PC-3 (cell line): Measurements from ENCODE around the gene SMARCD1. TPM values are rescaled to one million over a fixed set of nuclear protein-coding genes. Genes with fewer than 3 reads are reported as not detected.

Source experiments
- ATAC-seq: fragments of 200-7000 bp; cut with Tn5 transposase; 2 replicates; pipeline ENCODE4 v1.9.1; 2020; ENCODE audit warnings: mild to moderate bottlenecking, moderate library complexity
- BruUV-seq: library from RNA; stranded (reverse); fragments of 400-500 nt; replicated peaks from 2 replicates; lab custom pipeline; 2021; lab: Mats Ljungman, UMichigan
- CTCF ChIA-PET: fragments of 300-600 bp; sonication (Branson Sonifier 250); formaldehyde crosslinking; loops from one replicate; lab custom pipeline; 2022; ENCODE audit warnings: antibody characterized with exemption; lab: Charles Lee
- POLR2A ChIA-PET: fragments of 300-600 bp; sonication (Branson Sonifier 250); formaldehyde crosslinking; loops from one replicate; lab custom pipeline; 2022; ENCODE audit warnings: antibody characterized with exemption; ENCODE audit not compliant: unreplicated experiment; lab: Charles Lee
- DNase-seq: peaks from one replicate; pipeline ENCODE4 v3.0.0-alpha.2; 2015
- H2AFZ ChIP-seq: fragments of 300-600 bp; sonication (generic); 2 replicates; pipeline ENCODE4 v1.6.0; 2016; ENCODE audit warnings: antibody characterized with exemption, low read length
- H3F3A ChIP-seq: fragments of 300-600 bp; sonication (generic); one replicate; pipeline ENCODE4 v1.6.0; 2017; ENCODE audit warnings: antibody characterized with exemption, low read length, control low read depth, mild to moderate bottlenecking; ENCODE audit not compliant: unreplicated experiment
- H3K27ac ChIP-seq: fragments of 300-600 bp; sonication (generic); 2 replicates; pipeline ENCODE4 v1.5.1; 2016; ENCODE audit warnings: mild to moderate bottlenecking, low read length
- H3K27me3 ChIP-seq: fragments of 300-600 bp; sonication (generic); 2 replicates; pipeline ENCODE4 v1.6.1; 2016; ENCODE audit warnings: low read length, mixed read lengths
- H3K36me3 ChIP-seq: fragments of 300-600 bp; sonication (generic); 2 replicates; pipeline ENCODE4 v1.6.1; 2016; ENCODE audit warnings: low read depth, mixed run types, low read length, mixed read lengths
- H3K4me1 ChIP-seq: fragments of 300-600 bp; sonication (generic); 2 replicates; pipeline ENCODE4 v1.5.1; 2016; ENCODE audit warnings: low read length; ENCODE audit not compliant: insufficient read depth
- H3K4me2 ChIP-seq: fragments of 300-600 bp; sonication (generic); 2 replicates; pipeline ENCODE4 v1.6.0; 2016; ENCODE audit warnings: low read length
- H3K4me3 ChIP-seq: fragments of 300-600 bp; sonication (generic); 2 replicates; pipeline ENCODE4 v1.5.1; 2016; ENCODE audit warnings: mild to moderate bottlenecking, low read length, mixed read lengths
- H3K79me2 ChIP-seq: fragments of 300-600 bp; sonication (generic); 2 replicates; pipeline ENCODE4 v1.6.1; 2017; ENCODE audit warnings: low read length, mixed read lengths
- H3K9ac ChIP-seq: fragments of 300-600 bp; sonication (generic); 2 replicates; pipeline ENCODE4 v1.6.0; 2016; ENCODE audit warnings: mild to moderate bottlenecking, low read length
- H3K9me2 ChIP-seq: fragments of 300-600 bp; sonication (generic); replicated peaks from 2 replicates; pipeline ENCODE4 v1.6.1; 2016; ENCODE audit warnings: mixed run types, low read length, mixed read lengths
- H3K9me3 ChIP-seq: fragments of 300-600 bp; sonication (generic); 2 replicates; pipeline ENCODE4 v1.6.1; 2016; ENCODE audit warnings: low read length, mixed read lengths
- H4K20me1 ChIP-seq: fragments of 300-600 bp; sonication (generic); 2 replicates; pipeline ENCODE4 v1.6.1; 2016; ENCODE audit warnings: low read length, mixed read lengths
- EZH2 ChIP-seq: fragments of 300-600 bp; sonication (generic); IDR thresholded peaks from one replicate; pipeline ENCODE4 v1.6.1; 2017; ENCODE audit warnings: antibody characterized with exemption, mild to moderate bottlenecking, low read length; ENCODE audit not compliant: unreplicated experiment
- EZH2phosphoT487 ChIP-seq: fragments of 300-600 bp; sonication (generic); IDR thresholded peaks from 2 replicates; pipeline ENCODE4 v1.6.1; 2018; ENCODE audit warnings: mild to moderate bottlenecking, antibody characterized with exemption, low read length, borderline replicate concordance
- intact Hi-C: fragments of 100-400 bp; cut with micrococcal nuclease; formaldehyde crosslinking; loops from 2 replicates; pipeline ENCODE4 v1.9.0; 2023
- total RNA-seq: library from RNA; depleted of rRNA; stranded (reverse); fragments of >200 nt; gene quantifications from 2 replicates; pipeline ENCODE4 v1.2.3, GENCODE V29; 2014
- TF ChIP-seq, protein P1 (sequence below): fragments of 300-600 bp; sonication (generic); conservative IDR thresholded peaks from 2 replicates; pipeline ENCODE4 v1.5.1; 2017; ENCODE audit warnings: antibody characterized with exemption, low read depth, mild to moderate bottlenecking, low read length

SMARCD1 gene
- total RNA-seq, 1 experiment from 2014 or later, result 105 TPM

DNA sequence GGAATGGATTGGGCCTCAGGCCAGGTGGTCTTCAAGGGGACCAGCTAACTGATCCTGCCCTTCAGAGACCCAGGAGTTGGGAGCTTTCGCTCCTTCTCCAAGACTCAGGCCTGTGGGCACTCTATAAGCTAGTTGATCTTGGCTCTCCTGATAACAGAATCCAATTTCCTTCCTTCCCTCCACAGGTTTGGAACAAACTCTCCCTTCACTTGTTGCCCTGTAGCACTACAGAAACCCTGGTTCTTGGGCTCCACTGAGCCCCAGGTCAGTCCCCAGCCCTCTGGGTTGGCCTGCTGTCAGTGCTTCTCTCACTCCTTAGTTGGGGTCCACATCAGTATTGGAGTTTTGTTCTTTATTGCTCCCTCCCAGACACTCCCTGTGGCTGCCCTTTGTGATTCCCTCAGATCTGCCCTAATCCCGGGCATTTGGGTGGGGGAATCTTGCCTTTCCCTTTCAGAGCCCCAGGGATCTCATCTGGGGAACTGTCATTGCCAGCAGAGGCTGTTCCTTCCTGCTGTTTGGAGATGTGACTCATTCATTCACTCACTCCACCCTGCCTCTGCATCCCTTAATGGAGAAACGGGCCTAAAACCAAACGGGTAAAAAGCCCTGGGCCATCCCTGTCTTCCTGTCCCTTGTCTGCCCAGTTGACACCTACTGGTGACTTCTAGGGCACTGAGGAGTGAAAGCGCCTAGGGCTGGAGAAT lies 14.3 kb downstream of the SMARCD1 start:
- H2AFZ ChIP-seq, result no peak overlapping the region
- H3K9me2 ChIP-seq, result no peaks in the 10 kb centered on the region
- TF ChIP-seq, protein P1, sequence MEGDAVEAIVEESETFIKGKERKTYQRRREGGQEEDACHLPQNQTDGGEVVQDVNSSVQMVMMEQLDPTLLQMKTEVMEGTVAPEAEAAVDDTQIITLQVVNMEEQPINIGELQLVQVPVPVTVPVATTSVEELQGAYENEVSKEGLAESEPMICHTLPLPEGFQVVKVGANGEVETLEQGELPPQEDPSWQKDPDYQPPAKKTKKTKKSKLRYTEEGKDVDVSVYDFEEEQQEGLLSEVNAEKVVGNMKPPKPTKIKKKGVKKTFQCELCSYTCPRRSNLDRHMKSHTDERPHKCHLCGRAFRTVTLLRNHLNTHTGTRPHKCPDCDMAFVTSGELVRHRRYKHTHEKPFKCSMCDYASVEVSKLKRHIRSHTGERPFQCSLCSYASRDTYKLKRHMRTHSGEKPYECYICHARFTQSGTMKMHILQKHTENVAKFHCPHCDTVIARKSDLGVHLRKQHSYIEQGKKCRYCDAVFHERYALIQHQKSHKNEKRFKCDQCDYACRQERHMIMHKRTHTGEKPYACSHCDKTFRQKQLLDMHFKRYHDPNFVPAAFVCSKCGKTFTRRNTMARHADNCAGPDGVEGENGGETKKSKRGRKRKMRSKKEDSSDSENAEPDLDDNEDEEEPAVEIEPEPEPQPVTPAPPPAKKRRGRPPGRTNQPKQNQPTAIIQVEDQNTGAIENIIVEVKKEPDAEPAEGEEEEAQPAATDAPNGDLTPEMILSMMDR, result no peak
- TF ChIP-seq EZH2phosphoT487 (no peak), EZH2 (no peak)
- peaks cover 15% of the 10 kb centered on the region for H3K4me1 ChIP-seq
- intact Hi-C loops, result no loop called here
- ChIA-PET CTCF (no interaction called here), POLR2A (no interaction called here)
- H3K9me3 ChIP-seq, result no peaks in the 10 kb centered on the region
- no peak overlapping the region for H3K9ac ChIP-seq
- peak; percentile 76 for ATAC-seq
- H3K4me2 ChIP-seq, result no peak overlapping the region
- DNase-seq, result peak; percentile 50
- H3K36me3 ChIP-seq, result peaks cover 44% of the 10 kb centered on the region
- H3K79me2 ChIP-seq, result no peaks in the 10 kb centered on the region
- H3K27ac ChIP-seq, result no peak overlapping the region
- no TSS peak for BruUV-seq
- H3F3A ChIP-seq, result no peaks in the 10 kb centered on the region
- no peaks in the 10 kb centered on the region for H4K20me1 ChIP-seq
- no peak overlapping the region for H3K4me3 ChIP-seq
- H3K27me3 ChIP-seq, result no peaks in the 10 kb centered on the region

DNA sequence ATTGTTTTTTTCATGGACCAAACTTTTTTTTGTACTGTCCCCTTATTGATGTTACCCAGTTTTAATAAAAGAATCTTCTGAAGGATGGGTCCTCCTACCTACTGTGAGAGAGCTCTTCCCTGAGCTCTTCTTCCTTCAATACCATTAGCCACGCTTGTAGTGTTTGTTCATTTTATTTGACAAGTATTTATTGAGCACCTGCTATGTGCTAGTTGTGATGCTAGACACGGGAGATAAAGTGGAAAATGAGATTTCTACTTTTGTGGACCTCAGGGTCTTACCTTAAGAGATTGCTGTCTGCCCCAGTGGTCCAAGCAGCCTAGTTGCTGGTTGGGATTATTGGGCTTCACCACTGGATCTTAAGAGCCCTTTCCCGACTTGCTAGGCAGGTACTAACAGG lies 15.4 kb downstream of the SMARCD1 start:
- Histone ChIP-seq H3K4me3 (no peak overlapping the region), H3K4me1 (peaks cover 15% of the 10 kb centered on the region), H3F3A (no peaks in the 10 kb centered on the region), H3K27me3 (no peaks in the 10 kb centered on the region), H2AFZ (no peak overlapping the region), H3K9me2 (no peaks in the 10 kb centered on the region), H3K4me2 (no peak overlapping the region), H3K36me3 (peaks cover 37% of the 10 kb centered on the region), H4K20me1 (no peaks in the 10 kb centered on the region), H3K9me3 (no peaks in the 10 kb centered on the region), H3K79me2 (no peaks in the 10 kb centered on the region), H3K27ac (no peak overlapping the region), H3K9ac (no peak overlapping the region)
- no TSS peak for BruUV-seq
- ChIA-PET POLR2A (no interaction called here), CTCF (no interaction called here)
- ATAC-seq, result no peak
- TF ChIP-seq, protein P1, result no peak
- TF ChIP-seq EZH2phosphoT487 (no peak), EZH2 (no peak)
- intact Hi-C loops, result no loop called here
- no peak for DNase-seq

DNA sequence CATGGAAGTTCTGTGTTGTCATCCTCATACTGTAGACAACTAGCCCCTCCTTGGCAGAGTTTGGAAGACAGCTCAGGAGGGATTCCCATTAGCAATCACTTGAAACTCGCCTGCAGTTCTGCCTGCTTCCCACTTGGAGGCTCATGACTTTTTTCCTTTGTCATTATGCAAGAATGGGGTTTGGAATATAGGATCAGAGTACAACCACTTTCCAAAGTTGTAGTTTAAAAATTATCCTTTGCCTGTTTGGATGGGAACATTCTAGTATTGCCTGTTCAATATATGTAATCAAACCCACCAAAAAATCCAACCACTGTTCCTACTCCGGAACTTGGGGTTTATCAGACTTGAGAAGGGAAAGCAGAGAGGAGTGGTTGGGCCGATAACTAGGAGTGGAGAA lies 16.5 kb downstream of the SMARCD1 start:
- Histone ChIP-seq H3K9ac (no peak overlapping the region), H3K4me2 (no peak overlapping the region), H3K79me2 (no peaks in the 10 kb centered on the region), H3K4me3 (no peak overlapping the region), H3K9me2 (no peaks in the 10 kb centered on the region), H3K9me3 (no peaks in the 10 kb centered on the region), H3K36me3 (peaks cover 29% of the 10 kb centered on the region), H3K4me1 (peaks cover 15% of the 10 kb centered on the region), H2AFZ (no peak overlapping the region), H3F3A (no peaks in the 10 kb centered on the region), H4K20me1 (no peaks in the 10 kb centered on the region), H3K27me3 (no peaks in the 10 kb centered on the region), H3K27ac (no peak overlapping the region)
- CTCF ChIA-PET, result interaction anchor here (0.6 to 1.0 kb wide), 4 partner anchors 10 to 31 kb away, joined by 3 to 4 read pairs (median 3); partner anchors contain the start of genes COX14 and SMARCD1
- intact Hi-C loops, result no loop called here
- DNase-seq (peak; percentile 50), ATAC-seq (no peak)
- POLR2A ChIA-PET, result no interaction called here
- TF ChIP-seq, protein P1, result peak; percentile 54
- no peak for TF ChIP-seq EZH2
- BruUV-seq, result TSS peak; percentile 14
